Measurements from ENCODE around the gene NEO1.

NEO1 gene

DNA sequence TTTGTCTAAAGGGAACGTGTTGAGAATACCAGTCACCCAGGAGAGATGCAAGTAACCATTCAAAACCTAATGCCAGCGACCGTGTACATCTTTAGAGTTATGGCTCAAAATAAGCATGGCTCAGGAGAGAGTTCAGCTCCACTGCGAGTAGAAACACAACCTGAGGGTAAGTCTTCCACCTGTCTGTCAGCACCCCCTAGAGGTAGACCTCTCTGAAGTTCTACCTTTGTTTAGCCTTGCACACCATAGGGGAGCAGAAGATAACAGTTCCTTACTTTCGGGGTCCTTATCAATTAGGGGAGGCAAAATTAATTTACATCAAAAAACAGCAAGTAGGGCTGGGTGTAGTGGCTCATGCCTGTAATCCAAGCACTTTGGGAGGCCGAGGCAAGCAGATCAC, 192.1 kb downstream of the NEO1 start:
- H3K4me1 ChIP-seq (ENCODE audit: insufficient read depth, low read length, severe bottlenecking) = no peaks in the 10 kb centered on the region
- H3K27me3 ChIP-seq (ENCODE audit: insufficient read depth, low read length) = no peaks in the 10 kb centered on the region
- no peaks in the 10 kb centered on the region for H3F3A ChIP-seq (ENCODE audit: insufficient read depth, low read length)
- H3K9ac ChIP-seq (ENCODE audit: low read length) = no peak overlapping the region
- no peak overlapping the region for H2AFZ ChIP-seq (ENCODE audit: low read length)
- TF ChIP-seq, protein P1, sequence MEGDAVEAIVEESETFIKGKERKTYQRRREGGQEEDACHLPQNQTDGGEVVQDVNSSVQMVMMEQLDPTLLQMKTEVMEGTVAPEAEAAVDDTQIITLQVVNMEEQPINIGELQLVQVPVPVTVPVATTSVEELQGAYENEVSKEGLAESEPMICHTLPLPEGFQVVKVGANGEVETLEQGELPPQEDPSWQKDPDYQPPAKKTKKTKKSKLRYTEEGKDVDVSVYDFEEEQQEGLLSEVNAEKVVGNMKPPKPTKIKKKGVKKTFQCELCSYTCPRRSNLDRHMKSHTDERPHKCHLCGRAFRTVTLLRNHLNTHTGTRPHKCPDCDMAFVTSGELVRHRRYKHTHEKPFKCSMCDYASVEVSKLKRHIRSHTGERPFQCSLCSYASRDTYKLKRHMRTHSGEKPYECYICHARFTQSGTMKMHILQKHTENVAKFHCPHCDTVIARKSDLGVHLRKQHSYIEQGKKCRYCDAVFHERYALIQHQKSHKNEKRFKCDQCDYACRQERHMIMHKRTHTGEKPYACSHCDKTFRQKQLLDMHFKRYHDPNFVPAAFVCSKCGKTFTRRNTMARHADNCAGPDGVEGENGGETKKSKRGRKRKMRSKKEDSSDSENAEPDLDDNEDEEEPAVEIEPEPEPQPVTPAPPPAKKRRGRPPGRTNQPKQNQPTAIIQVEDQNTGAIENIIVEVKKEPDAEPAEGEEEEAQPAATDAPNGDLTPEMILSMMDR (IDR thresholded peaks at IDR 0.05; ENCODE audit: low read length) = peak; percentile 57
- no peak for TF ChIP-seq EZH2 (IDR thresholded peaks at IDR 0.05; ENCODE audit: borderline replicate concordance, low read length)
- no peaks in the 10 kb centered on the region for H3K9me2 ChIP-seq (ENCODE audit: low read depth, low read length)
- no peak overlapping the region for H3K27ac ChIP-seq (ENCODE audit: low read depth, low read length, poor library complexity, severe bottlenecking)
- no peaks in the 10 kb centered on the region for H3K36me3 ChIP-seq (ENCODE audit: insufficient read depth, low read length)
- H3K9me3 ChIP-seq (ENCODE audit: low read length) = no peaks in the 10 kb centered on the region
- H3K79me2 ChIP-seq (ENCODE audit: insufficient read depth, low read length) = no peaks in the 10 kb centered on the region
- H4K20me1 ChIP-seq (ENCODE audit: insufficient read depth, low read length) = no peaks in the 10 kb centered on the region
- H3K4me3 ChIP-seq (ENCODE audit: low read depth, low read length, poor library complexity, severe bottlenecking) = no peak overlapping the region
- peak overlapping the region; percentile 4; the same call in 1 of the 2 replicates for H3K4me2 ChIP-seq (ENCODE audit: low read length)

DNA sequence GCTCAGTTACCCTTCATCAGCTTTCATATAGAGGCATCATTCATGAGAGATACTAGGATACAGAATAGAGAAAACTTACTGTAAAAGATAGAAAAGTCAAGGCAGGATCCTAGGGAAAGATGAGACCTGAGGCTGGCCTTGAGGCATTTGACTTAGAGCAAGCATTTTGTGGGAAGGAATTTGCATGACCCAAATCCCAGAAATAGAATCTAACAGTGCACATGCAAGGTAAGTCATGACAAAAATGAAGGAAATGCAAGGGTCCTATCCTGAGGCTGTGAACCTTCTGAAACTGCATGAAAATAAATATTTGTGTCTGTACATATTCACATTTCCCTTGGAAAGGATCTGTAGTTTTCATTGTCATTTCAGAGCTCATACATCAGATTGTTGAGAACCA, 194.2 kb downstream of the NEO1 start:
- Histone ChIP-seq H3K4me2 (ENCODE audit: low read length) (no peak overlapping the region), H3K27ac (ENCODE audit: low read depth, low read length, poor library complexity, severe bottlenecking) (no peak overlapping the region), H3K36me3 (ENCODE audit: insufficient read depth, low read length) (no peaks in the 10 kb centered on the region), H4K20me1 (ENCODE audit: insufficient read depth, low read length) (no peaks in the 10 kb centered on the region), H3K9me2 (ENCODE audit: low read depth, low read length) (no peaks in the 10 kb centered on the region), H3K27me3 (ENCODE audit: insufficient read depth, low read length) (no peaks in the 10 kb centered on the region), H3K79me2 (ENCODE audit: insufficient read depth, low read length) (no peaks in the 10 kb centered on the region), H3F3A (ENCODE audit: insufficient read depth, low read length) (no peaks in the 10 kb centered on the region), H3K4me3 (ENCODE audit: low read depth, low read length, poor library complexity, severe bottlenecking) (no peak overlapping the region), H3K9me3 (ENCODE audit: low read length) (no peaks in the 10 kb centered on the region), H2AFZ (ENCODE audit: low read length) (no peak overlapping the region), H3K9ac (ENCODE audit: low read length) (no peak overlapping the region), H3K4me1 (ENCODE audit: insufficient read depth, low read length, severe bottlenecking) (no peaks in the 10 kb centered on the region)
- TF ChIP-seq, protein P1 (IDR thresholded peaks at IDR 0.05; ENCODE audit: low read length) = no peak
- TF ChIP-seq EZH2 (IDR thresholded peaks at IDR 0.05; ENCODE audit: borderline replicate concordance, low read length) = no peak

DNA sequence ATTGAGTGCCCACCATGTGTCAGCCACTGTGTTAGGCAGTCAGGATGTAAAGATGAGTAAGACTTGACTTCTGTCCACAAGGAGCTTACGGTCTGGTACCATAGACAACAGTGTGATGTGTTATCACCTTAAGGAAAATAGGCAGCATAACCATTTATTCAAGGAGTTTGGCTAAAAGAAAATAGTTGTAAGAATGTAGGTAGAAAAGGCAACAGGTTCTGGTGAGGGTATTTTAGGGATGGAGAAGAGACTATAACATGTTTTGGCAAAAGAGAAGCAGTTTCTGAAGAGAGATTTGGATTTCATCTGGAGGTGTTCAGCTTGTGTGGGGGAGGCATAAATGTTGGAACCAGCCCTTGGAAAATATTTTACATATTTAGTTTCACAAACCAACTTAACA, 194.6 kb downstream of the NEO1 start:
- H2AFZ ChIP-seq (ENCODE audit: low read length) = no peak overlapping the region
- no peak overlapping the region for H3K4me2 ChIP-seq (ENCODE audit: low read length)
- no peaks in the 10 kb centered on the region for H3K9me3 ChIP-seq (ENCODE audit: low read length)
- no peak overlapping the region for H3K27ac ChIP-seq (ENCODE audit: low read depth, low read length, poor library complexity, severe bottlenecking)
- H3K9me2 ChIP-seq (ENCODE audit: low read depth, low read length) = no peaks in the 10 kb centered on the region
- H3K9ac ChIP-seq (ENCODE audit: low read length) = no peak overlapping the region
- H3K4me3 ChIP-seq (ENCODE audit: low read depth, low read length, poor library complexity, severe bottlenecking) = no peak overlapping the region
- H3K79me2 ChIP-seq (ENCODE audit: insufficient read depth, low read length) = no peaks in the 10 kb centered on the region
- H3F3A ChIP-seq (ENCODE audit: insufficient read depth, low read length) = no peaks in the 10 kb centered on the region
- H3K4me1 ChIP-seq (ENCODE audit: insufficient read depth, low read length, severe bottlenecking) = no peaks in the 10 kb centered on the region
- TF ChIP-seq, protein P1 (IDR thresholded peaks at IDR 0.05; ENCODE audit: low read length) = no peak
- no peak for TF ChIP-seq EZH2 (IDR thresholded peaks at IDR 0.05; ENCODE audit: borderline replicate concordance, low read length)
- no peaks in the 10 kb centered on the region for H3K36me3 ChIP-seq (ENCODE audit: insufficient read depth, low read length)
- H4K20me1 ChIP-seq (ENCODE audit: insufficient read depth, low read length) = no peaks in the 10 kb centered on the region
- H3K27me3 ChIP-seq (ENCODE audit: insufficient read depth, low read length) = no peaks in the 10 kb centered on the region

Data from OCI-LY1 (cell line).